Endothelial cell (in vitro differentiated cells): ENCODE data around the gene PCDHGA1. TPM values are rescaled to one million over a fixed set of nuclear protein-coding genes. Genes with fewer than 3 reads are reported as not detected.

ENCODE experiments used
- DNase-seq: peaks from one replicate; pipeline ENCODE4 v3.0.0; 2021; ENCODE audit warnings: low spot score
- H3K27ac Mint-ChIP-seq: one replicate; pipeline ENCODE4 v1.8.0; 2021; ENCODE audit warnings: mixed read lengths, inconsistent platforms; ENCODE audit not compliant: unreplicated experiment
- H3K27me3 Mint-ChIP-seq: one replicate; pipeline ENCODE4 v1.8.0; 2021; ENCODE audit warnings: mild to moderate bottlenecking, moderate library complexity, mixed read lengths, inconsistent platforms; ENCODE audit not compliant: unreplicated experiment
- H3K36me3 Mint-ChIP-seq: one replicate; pipeline ENCODE4 v1.8.0; 2021; ENCODE audit warnings: mild to moderate bottlenecking, low read depth, mixed read lengths, inconsistent platforms; ENCODE audit not compliant: unreplicated experiment
- H3K4me1 Mint-ChIP-seq: one replicate; pipeline ENCODE4 v1.8.0; 2021; ENCODE audit warnings: mild to moderate bottlenecking, mixed read lengths, inconsistent platforms; ENCODE audit not compliant: unreplicated experiment
- H3K4me3 Mint-ChIP-seq: one replicate; pipeline ENCODE4 v1.8.0; 2021; ENCODE audit warnings: mild to moderate bottlenecking, mixed read lengths, inconsistent platforms; ENCODE audit not compliant: unreplicated experiment
- H3K9me3 Mint-ChIP-seq: one replicate; pipeline ENCODE4 v1.8.0; 2021; ENCODE audit warnings: mixed read lengths, inconsistent platforms; ENCODE audit not compliant: unreplicated experiment
- CTCF ChIP-seq: fragments of 200-600 bp; sonication (generic); IDR thresholded peaks from one replicate; pipeline ENCODE4 v1.5.0; 2021; ENCODE audit warnings: antibody characterized with exemption; ENCODE audit not compliant: unreplicated experiment
- total RNA-seq: library from RNA; stranded (reverse); fragmentation: NEBNext Ultra II Directional; extraction: Animal tissue kit (Norgen Biotek cat#: 25700); gene quantifications from one replicate; pipeline ENCODE4 v1.2.1, GENCODE V29; 2021; ENCODE audit not compliant: unreplicated experiment

The PCDHGA1 gene
- total RNA-seq, 1 donor from 2014 or later: 1.4 TPM

GRCh38 chr5:141417494-141418172 lies 87.3 kb downstream of the PCDHGA1 start, which contains the start of gene PCDHGB7:
PCDHGB7 (plus strand) TSS chr5:141417677; CDS start chr5:141417860, 183 bp downstream.
- peak; percentile 81 for DNase-seq
- H3K9me3 Mint-ChIP-seq: peaks cover 49% of the 10 kb centered on the region
- H3K27ac Mint-ChIP-seq: peak within 1 kb of the TSS; percentile 94
- peak within 1 kb of the TSS; percentile 97 for H3K4me3 Mint-ChIP-seq
- peaks cover 80% of the 10 kb centered on the region for H3K36me3 Mint-ChIP-seq
- H3K27me3 Mint-ChIP-seq: peaks cover 27% of the 10 kb centered on the region
- peak; percentile 76 for TF ChIP-seq CTCF
- peaks cover 38% of the 10 kb centered on the region for H3K4me1 Mint-ChIP-seq

- no peak for DNase-seq
- Mint-ChIP-seq H3K4me3 (peak overlapping the region; percentile 97), H3K27me3 (peaks cover 27% of the 10 kb centered on the region), H3K27ac (no peak overlapping the region), H3K36me3 (peaks cover 79% of the 10 kb centered on the region), H3K9me3 (peaks cover 44% of the 10 kb centered on the region), H3K4me1 (peaks cover 30% of the 10 kb centered on the region)
- TF ChIP-seq CTCF: no peak
Measured at GRCh38 chr5:141419074-141419880, 89.0 kb downstream of the PCDHGA1 start.

- Mint-ChIP-seq H3K36me3 (peaks cover 70% of the 10 kb centered on the region), H3K4me3 (peak within 1 kb of the TSS; percentile 89), H3K9me3 (peaks cover 36% of the 10 kb centered on the region), H3K27me3 (peaks cover 25% of the 10 kb centered on the region), H3K27ac (no peak within 1 kb of the TSS), H3K4me1 (peaks cover 21% of the 10 kb centered on the region)
- peak; percentile 37 for DNase-seq
- peak; percentile 65 for TF ChIP-seq CTCF
Measured at GRCh38 chr5:141420855-141421488, 90.7 kb downstream of the PCDHGA1 start, which contains the start of gene PCDHGA11. PCDHGA11 (plus strand) TSS chr5:141421051; CDS start chr5:141421228, 177 bp downstream.

- Mint-ChIP-seq H3K4me3 (peak overlapping the region; percentile 82), H3K4me1 (peaks cover 21% of the 10 kb centered on the region), H3K36me3 (peaks cover 75% of the 10 kb centered on the region), H3K27ac (no peak overlapping the region), H3K9me3 (peaks cover 40% of the 10 kb centered on the region), H3K27me3 (peaks cover 25% of the 10 kb centered on the region)
- TF ChIP-seq CTCF: no peak
- no peak for DNase-seq
Measured at GRCh38 chr5:141421489-141421855, 91.2 kb downstream of the PCDHGA1 start.
